G401 (cell line): Measurements from ENCODE around the gene NANOS1. TPM values are rescaled to one million over a fixed set of nuclear protein-coding genes. Genes with fewer than 3 reads are reported as not detected.
"Not testable (repeated sequence)": the region's sequence is repeated elsewhere in the genome, so short reads cannot be mapped to it uniquely, and the experiment has no call there.

ENCODE experiments used
- DNase-seq: peaks from one replicate; pipeline ENCODE4 v3.0.0-alpha.2; 2015; ENCODE audit warnings: low spot score
- in situ Hi-C: cut with HindIII; loops from 2 replicates; pipeline ENCODE4 v1.10.0; 2016; ENCODE audit warnings: low sequenced_read_pairs, mixed read lengths
- total RNA-seq: library from RNA; depleted of rRNA; stranded (reverse); fragments of >200 nt; shearing (Covaris generic); gene quantifications from 2 replicates; pipeline ENCODE4 v1.2.3, GENCODE V29; 2014

The NANOS1 gene
- total RNA-seq, 1 experiment from 2014 or later, result 1.2 TPM

DNA sequence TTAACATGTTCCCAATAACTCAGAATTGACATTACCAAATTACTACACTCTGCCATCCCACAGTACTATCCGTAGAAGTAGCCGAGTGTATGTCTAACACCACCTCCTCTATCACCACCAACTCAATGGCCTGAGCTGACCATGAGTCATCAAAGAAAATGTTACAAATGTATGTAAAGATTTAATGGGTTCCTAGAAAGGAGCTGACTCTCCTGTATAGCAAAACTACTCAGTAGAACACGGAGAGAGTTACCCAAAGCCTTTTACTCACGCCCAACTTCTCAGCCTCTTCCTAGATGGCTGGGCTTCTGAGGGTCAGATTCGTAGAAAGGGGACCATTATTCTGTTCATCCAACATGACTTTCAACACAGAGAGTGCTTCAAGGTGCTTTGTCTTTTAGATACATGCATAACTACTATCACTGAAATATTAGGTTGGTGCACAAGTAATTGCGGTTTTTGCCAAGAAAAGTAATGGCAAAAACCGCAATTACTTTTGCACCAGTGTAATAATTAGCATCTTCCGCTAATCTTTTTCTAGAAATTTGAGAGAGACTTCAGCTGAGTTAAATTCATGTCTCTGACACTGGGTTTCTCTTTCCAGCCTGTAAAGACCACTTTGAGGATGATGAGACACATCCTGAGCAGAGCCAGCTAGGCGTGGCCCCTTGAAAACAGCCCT, 24.0 kb upstream of the NANOS1 start:
- DNase-seq, result no peak
- in situ Hi-C loops, result no loop called here

DNA sequence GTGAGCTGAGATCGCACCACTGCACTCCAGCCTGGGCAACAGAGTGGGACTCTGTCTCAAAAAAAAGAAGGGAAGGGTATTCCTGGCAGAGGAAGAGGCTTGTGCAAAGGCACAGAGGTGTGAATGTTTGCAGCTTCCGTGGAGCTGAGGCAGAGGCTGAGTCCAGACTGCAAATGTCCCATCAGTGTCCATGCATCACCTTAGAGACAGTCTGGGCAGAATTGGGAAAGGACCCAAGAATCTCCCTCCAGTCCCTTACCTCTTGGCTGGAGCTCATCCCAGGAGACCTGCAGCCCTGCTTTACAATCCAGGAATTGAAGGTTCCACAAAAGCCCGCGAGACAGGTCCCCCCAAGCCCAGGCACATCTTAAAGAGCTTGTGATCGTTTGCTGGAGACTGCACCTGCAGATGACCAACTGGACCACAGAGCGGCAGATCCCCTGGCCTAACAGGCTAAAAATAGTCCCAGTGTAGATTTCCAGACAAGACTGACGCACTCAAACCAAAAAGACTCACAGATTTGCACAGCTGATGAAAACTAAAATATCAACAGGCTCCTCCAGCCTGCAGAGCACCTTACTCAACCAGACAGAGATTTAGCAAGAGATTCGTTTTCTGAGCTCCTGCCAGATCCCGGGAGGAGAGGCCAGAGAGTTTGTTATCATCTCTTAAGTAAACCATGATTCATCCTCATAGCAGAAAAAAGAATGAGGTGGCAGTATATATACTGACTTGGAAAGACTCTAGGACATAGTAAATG, 22.9 kb upstream of the NANOS1 start:
- in situ Hi-C loops, result no loop called here
- DNase-seq, result peak; percentile 40

DNA sequence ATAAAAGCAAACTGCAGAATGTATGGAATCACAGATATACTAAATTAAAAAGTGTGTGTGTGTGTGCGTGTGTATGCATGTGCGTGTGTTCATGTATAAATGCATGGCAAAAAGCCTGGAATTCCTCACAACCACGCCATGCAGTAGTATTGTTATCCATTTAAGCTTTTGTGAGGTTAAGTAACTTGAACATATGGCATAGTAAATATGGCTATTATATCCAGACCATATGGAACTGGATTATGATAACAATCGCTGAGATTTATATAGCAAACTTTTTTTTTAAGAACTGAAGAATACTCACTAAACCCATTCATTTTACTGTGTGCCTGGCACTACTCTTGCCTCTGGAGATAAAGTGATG, 22.3 kb upstream of the NANOS1 start:
- in situ Hi-C loops, result no loop called here
- no peak for DNase-seq

DNA sequence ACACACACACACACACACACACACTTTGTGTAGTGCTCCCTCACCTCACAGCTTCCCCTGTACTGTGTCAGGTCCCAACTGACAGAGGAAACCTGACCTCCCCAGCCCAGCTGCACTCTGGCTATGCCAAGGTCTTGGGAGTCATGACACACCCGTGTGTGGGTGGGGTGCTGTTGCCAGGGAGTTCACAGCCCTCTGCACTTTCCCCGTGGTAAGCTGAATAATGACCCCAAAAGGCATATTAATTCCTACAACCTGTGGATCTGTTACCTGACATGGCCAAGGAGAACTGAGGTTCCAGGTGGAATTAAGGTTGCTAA, 8.9 kb upstream of the NANOS1 start:
- no peak for DNase-seq
- in situ Hi-C loops, result no loop called here

DNA sequence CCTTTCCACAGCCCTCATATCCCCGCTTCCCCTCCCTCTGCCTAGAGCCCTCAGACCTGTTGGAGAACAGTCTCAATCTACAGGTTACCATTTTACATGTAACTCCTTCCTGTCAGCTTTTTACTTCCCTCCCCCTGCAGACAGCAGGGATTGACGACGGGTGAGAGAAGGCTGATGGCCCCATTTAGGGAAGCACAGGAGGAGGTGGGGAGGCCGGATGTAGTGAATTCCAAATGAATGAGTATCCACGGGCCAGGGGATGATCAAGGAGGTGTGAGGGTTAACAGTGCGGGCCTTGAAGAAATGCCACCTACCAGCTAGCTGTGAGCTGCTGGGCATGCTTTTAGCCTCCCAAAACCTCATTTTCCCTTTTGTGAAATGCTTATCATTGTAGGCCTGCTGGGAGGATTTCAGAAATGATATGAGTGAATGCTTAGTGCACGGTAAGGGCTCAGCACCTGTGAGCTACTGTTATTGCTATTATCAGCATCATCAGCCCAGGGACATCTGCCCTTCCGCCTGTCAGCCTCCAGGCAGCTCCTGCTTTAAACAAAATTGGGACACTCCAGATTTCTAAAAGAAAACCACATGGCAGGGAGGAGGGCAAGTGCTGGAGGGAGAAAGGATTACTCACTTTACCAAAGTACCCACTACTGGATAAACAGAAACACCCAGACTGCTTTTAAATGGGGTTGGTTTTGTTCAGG, 6.5 kb upstream of the NANOS1 start:
- in situ Hi-C loops, result no loop called here
- DNase-seq, result no peak

DNA sequence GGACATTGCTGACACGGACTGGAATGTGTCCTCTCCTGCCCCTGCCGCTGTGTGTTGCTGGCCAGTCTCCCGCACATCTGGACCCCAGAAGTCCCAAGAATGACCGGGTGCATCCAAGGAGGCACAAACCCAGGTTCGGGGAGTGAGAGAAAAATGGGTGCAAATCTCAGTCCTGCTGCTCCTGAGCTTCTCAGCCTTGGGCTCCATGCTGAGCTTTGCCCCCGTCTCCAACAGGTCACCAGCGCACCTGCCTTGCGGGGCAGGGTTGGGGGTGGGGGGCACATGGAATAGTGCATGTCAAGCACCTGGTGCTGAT, 6.0 kb upstream of the NANOS1 start:
- in situ Hi-C loops, result no loop called here
- DNase-seq, result no peak

DNA sequence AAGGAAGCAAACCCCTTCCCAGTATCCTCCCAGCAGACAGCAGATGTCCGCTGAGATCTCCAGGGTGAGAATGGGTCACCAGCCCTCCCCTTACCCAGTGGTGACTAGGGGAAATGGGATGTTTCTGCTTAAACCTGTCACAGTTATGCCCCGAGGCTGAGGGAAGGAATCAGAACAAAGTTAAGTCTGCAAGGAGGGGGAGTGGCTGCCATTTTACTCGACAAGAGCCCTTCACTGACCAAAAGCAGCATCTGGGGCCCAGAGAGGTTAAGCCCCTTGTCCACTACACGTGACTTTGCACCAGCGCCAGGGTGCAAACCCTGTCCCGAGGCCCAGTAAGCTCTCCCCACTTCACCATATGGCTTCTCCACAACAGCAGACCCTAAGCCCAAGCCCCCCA, 4.6 kb upstream of the NANOS1 start:
- in situ Hi-C loops, result no loop called here
- no peak for DNase-seq

DNA sequence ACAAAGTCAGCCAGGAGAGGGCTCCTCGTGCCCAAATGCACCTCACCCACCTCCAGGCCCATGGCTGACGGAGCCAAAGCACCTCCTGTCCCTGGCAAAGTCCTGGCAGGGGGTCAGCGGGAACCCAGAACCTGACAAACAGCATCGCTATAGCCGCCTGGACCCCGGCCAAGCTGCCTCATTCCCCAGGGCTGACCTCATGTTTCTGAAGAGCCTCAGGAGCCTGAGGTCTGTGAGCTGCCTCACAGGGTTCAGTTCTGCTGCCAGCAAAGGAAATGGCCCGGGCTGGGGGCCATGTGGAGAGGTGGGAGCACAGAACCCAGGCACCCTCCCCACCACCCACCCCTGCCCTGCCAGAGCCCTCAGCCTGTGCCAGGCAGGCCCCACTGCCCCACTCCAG, 4.2 kb upstream of the NANOS1 start:
- in situ Hi-C loops, result no loop called here
- DNase-seq, result no peak

DNA sequence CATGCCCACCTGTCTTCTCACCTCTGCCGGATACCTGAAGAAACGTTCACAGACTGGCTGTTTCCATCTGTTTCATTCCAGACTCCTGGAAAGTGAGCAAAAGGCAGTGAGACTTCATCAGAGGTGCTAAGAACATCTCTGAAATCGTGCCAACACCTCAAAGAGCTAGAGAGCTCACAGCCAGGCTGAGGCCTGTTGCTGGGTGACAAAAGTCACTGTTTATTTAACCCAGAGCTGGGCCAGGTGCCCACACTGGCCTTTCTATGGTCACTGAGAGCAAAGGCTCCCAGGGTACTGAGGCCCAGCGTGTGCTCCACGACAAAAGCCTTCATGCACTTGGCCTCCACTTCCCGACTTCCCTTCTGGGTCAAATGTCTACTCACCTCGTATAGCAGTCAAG, 3.7 kb upstream of the NANOS1 start:
- DNase-seq, result peak; percentile 34
- in situ Hi-C loops, result no loop called here

DNA sequence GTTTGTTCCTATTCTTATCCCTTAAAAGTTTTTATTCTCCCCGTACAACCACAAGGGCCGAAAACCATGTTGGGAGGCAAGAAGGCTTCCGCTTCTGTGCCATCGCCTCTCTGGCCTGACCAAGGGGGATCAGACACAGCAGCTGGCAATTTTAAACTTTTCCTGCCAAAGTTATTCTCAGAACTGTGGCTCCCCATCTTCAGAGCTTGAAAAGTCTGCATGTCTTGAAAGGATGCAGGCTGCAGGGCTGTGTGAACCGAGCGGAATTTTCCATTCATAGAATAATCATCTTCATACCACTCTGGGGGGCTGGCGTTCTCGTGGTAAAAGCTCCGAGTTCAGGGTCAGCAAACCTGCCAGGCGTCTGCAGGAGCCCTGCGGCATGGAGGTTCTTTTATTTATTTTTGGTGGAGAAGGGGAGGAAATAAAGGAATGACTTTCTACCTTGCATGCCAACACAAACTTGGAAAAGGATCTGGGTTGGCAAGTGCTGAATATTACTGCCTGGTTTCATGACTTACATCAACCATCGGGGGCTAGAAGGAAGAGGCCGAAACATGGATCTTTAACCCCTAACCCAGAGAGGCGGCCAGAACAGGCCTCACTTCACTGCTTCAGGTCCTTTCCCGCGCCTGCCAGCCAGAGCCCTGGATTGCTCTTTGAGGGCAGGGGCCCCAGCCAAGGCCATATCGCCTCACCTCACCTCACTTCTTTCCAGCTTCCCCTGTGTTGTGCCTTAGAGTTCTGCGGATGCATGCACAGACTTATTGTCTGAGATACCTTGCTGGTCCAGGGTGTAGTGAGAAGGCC, 3.0 kb upstream of the NANOS1 start:
- DNase-seq, result peak; percentile 23
- in situ Hi-C loops, result no loop called here

DNA sequence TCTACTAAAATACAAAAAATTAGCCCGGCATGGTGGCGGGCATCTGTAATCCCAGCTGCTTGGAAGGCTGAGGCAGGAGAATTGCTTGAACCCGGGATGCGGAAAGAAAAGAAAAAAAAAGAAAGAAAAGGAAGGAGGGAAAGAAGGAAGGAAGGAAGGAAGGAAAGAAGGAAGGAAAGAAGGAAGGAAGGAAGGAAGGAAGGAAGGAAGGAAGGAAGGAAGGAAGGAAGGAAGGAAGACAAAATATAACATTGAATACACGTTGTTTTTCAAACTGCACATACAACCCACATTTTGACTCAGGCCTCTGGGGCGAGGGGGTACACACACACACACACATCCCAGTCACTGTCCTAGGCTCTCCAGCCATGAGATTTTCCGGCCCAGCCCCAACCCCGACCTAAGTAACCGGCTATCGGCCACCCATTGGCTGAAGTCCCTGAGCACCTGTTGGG, 1.0 kb upstream of the NANOS1 start:
- in situ Hi-C loops, DNase-seq: not testable (repeated sequence)

DNA sequence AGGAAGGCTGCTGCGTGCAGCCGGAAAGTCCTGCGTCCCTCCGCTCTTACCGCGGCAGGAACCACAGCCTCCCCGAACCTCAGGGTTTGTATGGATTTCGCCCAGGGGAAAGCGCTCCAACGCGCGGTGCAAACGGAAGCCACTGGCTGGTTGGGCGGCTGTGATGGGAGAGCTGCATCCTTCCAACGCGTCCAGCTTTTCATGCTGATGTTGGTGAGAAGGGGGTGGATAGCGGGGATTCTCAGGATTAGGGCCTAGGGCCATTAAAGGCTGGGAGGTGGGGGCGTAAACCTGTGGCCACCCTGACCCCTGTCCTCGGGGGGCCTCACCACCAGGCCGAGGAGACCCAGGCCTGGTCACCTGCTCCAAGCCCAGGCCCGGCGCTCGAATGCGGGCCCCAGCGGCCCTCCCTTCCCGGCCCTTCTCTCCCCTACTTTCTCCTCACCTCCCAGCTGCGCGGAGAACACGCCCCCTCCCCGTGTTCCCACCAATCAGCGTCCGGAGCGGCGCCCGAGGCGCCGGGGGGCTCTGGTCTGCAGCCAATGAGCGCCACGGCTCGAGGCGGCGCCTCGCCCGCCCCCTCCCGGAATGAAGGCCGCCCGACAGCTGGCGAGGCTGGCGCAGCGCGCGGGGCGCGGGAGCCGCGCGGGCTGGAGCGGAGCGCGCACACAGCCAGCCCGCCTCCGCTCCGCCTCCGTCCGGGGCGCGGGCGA, 458 bp upstream of the NANOS1 start:
- in situ Hi-C loops, result no loop called here
- peak; percentile 59 for DNase-seq

DNA sequence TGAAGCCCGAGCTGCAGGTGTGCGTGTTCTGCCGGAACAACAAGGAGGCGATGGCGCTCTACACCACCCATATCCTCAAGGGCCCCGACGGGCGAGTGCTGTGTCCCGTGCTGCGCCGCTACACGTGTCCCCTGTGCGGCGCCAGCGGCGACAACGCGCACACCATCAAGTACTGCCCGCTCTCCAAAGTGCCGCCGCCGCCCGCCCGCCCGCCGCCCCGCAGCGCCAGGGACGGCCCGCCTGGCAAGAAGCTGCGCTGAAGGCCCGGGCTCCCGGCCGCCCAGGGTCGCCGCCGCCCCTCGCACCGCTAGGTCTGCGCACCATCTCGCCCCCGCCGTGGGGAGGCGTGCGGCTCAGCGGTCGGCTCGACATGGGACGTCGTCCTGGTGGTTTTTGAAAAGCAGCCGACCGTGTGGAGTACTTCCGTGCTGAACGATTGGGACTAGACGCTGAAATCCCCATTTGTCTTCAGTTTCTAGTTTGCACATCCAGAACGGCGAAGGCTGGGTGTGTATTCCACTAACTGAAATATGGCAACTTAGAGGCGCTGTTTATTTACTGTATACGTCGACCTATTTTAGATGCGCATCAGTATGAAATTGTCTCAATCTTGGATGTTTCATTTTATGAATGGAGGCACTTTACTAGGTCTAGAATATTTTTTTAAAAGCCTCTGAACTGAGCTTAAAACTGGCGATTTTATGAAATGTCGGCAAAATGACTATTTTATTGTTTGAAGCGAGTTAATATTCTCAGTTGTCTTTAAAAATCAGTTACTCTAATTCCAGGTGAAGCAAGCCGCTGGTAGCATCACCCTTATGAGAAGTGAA, 1.1 kb downstream of the NANOS1 start:
- in situ Hi-C loops, result no loop called here
- peak; percentile 30 for DNase-seq

DNA sequence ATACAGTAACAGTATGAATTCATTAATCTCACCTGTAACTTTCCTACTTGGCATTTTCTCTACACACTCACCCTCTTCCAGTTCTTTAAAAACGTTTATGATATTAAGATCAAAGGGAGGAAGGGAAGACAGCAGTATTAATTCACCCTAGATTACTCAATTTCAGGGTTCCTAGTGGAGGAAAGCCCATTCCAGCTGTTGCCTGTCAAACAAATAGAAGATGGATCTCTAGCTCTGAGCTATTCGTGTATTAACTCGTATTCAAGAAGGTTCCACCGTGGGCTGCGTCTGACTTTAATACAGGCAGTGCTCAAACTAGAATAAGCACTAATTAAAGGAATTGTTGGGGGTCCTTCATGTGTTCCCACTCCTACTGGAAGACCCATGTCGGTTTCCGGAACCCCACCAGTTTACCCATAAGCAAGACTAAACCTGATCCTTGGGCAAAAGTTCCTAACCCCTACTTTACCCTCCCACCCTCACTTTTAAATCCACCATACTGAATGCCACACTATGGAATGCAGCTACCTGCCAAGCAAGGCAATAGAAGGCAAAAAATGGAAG, 2.1 kb downstream of the NANOS1 start:
- no peak for DNase-seq
- in situ Hi-C loops, result no loop called here

DNA sequence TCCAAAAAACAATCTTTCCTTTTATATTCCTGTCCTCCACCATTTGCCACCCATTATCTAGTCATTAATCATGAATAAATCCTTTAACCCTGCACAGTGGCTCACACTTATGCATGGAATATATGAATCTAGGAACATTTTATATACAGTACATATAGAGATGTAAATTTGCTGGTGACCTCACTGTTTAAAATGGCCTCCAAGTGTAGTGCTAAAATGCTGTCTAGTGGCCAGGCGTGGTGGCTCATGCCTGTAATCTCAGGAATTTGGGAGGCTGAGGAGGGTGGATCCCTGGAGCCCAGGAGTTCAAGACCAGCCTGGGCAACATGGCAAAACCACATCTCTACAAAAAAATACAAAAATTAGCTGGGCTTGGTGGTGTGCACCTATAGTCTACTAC, 9.6 kb downstream of the NANOS1 start:
- DNase-seq, result no peak
- in situ Hi-C loops, result no loop called here

DNA sequence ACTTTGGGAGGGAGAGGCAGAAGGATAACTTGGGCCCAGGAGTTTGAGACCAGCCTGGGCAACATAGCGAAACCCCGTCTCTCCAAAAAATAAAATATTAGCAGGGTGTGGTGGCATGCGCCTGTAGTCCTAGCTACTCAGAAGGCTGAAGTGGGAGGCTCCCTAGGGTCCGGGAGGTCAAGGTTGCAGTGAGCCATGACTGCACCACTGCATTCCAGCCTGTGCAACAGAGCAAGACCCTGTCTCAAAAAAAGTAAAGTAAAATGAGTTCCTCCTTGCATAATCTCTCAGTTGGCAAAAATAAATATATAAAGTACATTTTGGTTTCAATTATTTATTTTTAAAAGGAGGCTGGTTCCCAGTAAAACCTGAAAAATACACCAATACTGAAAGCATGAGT, 11.8 kb downstream of the NANOS1 start:
- DNase-seq, result no peak
- in situ Hi-C loops, result no loop called here

DNA sequence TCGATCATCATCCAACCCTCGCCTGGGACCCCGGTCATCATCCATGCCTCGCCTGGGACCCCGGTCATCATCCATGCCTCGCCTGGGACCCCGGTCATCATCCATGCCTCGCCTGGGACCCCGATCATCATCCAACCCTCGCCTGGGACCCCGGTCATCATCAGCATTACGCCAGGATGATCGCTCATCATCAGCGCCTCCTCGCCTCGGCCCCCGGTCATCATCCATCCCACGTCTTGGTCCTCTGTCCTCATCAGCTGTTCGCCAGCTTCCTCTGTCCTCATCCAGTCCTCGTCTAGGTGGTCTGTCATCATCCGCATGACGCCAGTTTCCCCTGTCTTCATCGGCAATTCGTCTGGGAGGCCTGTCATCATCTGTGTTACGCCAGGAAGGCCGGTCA, 12.7 kb downstream of the NANOS1 start:
- in situ Hi-C loops, result no loop called here
- DNase-seq, result no peak

DNA sequence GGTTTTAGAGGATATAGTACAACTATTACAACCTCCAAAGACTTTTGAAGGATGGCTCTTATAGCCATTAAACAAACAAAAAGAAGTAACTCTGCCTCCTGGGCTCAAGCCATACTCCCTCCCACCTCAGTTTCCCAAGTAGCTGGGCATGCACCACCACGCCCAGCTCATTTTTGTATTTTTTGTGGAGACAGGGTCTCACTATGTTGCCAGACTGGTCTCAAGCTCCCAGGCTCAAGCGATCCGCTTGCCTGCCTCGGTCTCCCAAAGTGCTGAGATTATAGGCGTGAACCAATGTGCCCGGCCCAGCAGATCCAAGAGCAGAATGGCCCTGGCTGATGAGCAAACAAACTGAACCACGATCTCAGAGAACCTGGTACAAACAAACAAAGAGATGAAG, 16.0 kb downstream of the NANOS1 start:
- no peak for DNase-seq
- in situ Hi-C loops, result no loop called here
